GM18502 (cell line): ENCODE measurements around the gene ARSA.
"Not testable (repeated sequence)": the region's sequence is repeated elsewhere in the genome, so short reads cannot be mapped to it uniquely, and the experiment has no call there.

Experiments
- ATAC-seq: cut with Tn5 transposase; IDR thresholded peaks from one replicate; pipeline ENCODE4 v1.9.1; 2021; ENCODE audit warnings: mild to moderate bottlenecking; ENCODE audit not compliant: unreplicated experiment, poor library complexity

The ARSA gene

DNA sequence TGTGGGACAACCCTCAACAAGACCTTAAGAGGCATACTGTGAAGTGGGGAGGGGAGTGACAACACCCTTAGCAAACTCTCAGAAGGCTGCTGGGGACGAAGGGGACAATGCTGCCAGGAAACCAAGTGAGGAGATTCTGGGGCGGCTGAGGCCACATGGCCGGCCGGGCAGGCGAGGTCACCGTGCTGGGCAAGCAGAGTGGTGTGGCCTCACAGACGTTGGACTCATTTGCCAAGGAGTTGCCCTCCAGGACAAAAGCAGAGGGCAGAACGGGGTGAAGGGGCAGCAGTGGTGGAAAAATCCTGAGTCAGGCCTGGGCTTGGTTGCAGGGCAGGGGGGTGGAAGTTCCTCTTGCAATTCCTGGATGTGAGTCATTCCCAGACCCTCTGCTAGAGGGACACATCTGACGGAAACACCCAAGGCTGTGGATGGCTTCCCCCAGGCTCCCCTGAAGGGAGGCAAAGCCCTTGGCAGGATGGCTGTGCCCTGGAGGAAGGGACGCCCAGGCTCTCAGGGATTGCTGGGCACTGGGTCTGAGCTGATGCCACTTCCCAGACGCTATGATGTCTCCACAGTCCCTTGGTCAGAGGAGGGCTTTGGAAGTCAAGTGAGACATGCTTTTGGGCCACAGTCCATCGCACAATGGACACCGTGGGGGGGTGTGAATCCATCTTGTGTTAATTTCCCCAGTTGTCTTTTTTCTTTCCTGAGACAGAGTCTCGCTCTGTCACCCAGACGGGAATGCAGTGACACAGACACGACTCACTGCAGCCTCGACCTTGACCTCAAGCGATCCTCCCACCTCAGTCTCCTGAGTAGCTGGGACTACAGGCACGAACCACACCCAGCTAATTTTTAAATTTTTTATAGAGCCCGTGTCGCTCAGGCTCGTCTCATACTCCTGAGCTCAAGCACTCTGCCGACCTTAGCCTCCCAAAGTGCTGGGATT, 28.4 kb upstream of the ARSA start:
- no peak for ATAC-seq

DNA sequence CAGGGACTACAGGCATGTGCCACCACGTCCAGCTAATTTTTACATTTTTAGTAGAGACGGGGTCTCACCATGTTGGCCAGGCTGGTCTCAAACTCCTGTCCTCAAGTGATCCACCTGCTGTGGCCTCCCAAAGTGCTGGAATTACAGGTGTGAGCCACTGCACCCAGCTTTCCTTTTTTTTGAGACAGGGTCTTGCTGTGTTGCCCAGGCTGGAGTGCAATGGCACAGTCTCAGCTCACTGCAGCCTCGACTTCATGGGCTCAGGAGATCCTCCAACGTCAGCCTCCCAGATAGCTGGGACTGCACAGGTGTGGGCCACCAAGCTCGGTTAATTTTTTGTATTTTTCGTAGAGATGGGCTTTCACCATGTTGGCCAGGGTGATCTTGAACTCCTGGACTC, 26.7 kb upstream of the ARSA start:
- ATAC-seq, result not testable (repeated sequence)

DNA sequence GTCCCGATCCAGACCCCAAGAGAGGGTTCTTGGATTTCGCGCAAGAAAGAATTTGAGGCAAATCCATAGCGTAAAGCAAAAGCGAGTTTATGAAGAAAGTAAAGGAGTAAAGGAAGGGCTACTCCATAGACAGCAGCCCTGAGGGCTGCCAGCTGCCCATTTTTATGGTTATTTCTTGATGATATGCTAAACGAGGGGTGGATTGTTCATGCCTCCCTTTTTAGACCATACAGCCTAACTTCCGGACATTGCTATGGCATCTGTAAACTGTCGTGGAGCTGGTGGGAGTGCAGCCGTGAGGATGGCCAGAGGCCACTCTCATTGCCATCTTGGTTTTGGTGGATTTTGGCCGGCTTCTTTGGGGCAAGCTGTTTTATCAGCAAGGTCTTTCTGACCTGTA, 25.3 kb upstream of the ARSA start:
- no peak for ATAC-seq

DNA sequence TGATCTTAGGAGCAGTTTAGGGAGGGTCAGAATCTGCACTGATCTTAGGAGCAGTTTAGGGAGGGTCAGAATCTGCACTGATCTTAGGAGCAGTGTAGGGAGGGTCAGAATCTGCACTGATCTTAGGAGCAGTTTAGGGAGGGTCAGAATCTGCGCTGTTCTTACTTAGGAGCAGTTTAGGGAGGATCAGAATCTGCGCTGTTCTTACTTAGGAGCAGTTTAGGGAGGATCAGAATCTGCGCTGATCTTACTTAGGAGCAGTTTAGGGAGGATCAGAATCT, 15.8 kb upstream of the ARSA start:
- ATAC-seq, result not testable (repeated sequence)

DNA sequence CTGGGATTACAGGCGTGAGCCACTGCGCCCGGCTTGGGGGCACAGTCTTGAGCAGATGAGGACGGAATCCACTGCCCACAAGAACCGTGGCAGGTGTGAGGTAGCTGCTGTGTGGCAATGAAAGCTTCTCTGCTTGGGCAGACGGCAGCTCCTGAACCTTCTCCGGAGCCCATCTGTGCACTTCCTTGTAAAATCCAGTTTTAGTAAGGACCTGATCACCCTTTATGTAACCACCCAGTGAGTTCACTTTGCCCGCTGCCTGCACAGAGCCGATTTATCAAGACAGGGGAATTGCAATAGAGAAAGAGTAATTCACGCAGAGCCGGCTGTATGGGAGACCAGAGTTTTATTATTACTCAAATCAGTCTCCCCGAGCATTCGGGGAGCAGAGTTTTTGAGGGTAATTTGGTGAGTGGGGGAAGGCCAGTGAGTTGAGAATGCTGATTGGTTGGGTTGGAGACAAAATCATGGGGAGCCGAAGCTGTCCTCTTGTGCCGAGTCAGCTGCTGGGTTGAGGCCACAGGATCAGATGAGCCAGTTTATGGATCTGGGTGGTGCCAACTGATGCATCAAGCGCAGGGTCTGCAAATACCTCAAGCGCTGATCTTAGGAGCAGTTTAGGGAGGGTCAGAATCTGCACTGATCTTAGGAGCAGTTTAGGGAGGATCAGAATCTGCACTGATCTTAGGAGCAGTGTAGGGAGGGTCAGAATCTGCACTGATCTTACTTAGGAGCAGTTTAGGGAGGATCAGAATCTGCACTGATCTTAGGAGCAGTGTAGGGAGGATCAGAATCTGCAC, 15.3 kb upstream of the ARSA start:
- ATAC-seq, result not testable (repeated sequence)

DNA sequence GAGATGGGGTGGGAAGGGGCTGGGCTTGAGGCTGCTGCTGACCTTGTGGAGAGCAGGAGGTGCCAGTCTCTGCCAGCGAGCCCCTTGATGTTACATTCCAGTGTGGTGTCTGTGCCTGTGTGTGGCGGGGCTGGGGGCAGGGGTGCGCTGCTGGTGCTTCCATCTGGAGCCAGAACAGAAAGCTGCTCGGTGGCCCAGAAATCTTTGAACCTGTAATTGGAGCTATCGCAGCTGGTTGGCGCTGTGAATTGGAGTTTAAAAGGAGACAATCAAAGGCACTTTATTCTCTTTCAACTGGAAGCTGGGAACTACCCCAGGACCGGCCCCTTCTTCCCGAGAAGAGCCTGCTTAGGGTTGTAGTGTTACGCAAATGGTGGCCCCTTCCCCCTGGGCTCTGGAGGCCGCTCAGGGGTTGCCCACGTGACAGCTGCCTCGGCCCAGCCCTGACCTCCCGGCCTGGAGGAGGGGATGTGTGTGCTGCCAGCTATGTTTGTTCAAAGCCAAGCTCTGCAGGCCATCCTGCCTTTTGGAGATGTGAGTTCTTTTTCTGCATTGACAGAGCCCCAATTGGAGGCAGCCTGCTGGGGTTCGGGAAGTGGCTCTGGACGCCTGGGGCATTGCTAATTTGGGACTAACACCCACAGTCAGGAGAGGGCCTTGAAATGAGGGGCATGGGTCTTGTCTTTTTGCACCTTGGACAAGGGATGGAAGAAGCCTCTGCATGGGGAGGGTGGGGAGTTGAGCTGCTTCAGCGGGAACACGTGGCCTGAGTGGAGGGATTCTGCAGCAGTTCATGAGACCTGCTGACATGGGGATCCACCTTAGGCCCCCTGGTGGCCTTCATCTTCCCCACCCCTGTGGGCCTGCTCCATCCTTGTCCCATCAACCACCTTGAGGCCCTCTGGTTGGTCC, 14.0 kb upstream of the ARSA start:
- no peak for ATAC-seq

DNA sequence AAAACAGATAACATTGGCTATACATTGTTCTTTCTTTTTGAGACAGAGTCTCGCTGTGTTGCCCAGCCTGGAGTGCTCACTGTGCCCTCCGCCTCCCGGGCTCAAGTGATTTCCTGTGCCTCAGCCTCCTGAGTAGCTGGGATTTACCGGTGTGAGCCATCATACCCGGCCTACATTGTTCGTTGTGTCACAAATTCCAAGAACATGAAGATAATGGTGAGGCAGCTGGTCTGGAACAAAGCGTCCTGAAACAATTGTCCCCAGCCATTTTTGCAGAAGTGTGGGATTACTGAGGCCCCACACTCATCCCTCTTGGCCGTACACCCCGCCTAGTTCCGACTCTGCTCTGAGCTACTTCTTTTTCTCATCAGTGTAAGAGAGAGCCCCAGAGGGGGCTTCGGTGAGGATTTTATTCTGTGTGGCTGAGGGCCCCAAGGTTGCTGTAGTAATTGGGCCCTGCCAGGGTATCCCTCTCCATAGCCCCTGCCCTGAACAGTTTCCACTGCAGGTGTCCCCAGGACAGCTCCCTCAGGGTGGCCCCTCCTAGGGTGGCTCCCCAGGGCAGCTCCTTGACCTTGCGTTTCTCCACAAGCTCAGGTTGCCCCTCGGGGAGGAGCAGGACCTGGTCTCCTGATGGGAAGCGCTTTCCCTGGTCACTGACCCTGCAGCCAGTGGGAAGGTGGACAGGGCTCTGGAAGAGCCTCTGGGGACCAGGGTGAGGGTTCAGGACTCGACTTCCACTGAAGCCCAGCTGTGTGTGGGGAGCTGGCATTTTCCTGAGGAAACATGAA, 13.1 kb upstream of the ARSA start:
- no peak for ATAC-seq

DNA sequence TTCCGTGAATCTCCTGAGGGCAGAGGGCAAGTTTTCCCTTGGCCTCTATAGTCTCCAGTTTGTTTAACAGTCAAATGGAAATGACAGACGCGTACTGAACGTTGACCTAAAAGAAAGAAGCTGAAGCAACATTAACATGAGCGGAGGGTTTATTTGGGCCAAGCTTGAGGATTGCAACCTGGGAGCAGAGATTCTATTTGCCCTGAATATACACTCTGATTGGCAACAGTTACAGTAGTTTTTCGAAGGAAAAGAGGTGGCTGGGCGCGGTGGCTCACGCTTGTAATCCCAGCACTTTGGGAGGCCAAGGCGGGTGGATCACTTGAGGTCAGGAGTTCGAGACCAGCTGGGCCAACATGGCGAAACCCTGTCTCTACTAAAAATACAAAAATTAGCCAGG, 12.3 kb upstream of the ARSA start:
- not testable (repeated sequence) for ATAC-seq

DNA sequence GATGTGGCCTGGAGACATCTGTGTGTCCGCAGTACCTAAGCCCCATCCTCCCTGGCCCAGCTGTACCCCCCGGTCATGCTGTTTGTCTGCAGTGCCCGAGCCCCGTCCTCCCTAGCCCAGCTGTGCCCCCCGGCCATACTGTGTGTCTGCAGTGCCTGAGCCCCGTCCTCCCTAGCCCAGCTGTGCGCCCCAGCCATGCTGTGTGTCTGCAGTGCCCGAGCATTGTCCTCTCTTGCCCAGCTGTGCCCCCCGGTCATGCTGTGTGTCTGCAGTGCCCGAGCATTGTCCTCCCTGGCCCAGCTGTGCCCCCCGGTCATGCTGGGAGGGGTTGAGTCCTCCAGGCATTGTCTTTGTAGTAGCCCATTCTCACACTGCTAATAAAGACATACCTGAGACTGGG, 7.6 kb upstream of the ARSA start:
- ATAC-seq, result no peak

DNA sequence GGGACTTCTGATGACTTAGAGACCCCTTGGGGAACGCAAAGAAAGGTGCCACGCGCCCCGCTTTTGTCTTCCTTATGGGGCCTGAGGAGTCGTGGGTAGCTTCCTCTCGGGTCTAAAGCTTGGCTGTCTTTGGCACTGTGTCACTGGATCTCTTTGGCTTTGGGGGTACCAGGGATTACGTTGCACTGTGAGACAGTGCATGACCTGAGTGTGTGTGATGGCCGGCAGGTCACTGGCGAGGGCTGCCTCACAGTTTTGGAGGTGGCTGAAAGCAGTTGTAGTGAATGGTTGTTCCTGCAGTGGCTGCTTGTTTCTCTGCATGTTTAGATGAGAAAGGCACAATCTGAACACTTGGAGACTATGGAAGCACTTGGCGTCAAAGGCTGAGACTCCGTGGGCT, 5.8 kb upstream of the ARSA start:
- ATAC-seq, result no peak

DNA sequence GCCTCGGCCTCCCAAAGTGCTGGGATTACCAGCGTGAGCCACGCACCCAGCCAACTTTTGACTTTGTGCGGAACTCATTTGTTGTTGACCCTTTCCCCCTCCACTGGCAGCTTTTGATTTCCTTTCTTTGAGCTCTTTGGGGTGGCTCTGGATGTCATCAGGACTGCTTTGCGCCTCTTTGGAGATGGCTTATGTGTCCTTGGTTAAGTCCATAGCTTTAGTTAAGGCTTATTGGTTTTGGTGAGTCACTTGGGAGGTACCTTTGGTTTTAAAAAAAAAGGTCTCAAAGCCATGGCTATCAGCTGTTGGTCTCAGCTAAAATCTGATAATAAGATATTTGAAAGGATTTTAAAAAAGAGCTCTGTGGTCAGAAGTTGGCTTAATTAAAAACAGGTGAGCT, 5.1 kb upstream of the ARSA start:
- ATAC-seq, result no peak

DNA sequence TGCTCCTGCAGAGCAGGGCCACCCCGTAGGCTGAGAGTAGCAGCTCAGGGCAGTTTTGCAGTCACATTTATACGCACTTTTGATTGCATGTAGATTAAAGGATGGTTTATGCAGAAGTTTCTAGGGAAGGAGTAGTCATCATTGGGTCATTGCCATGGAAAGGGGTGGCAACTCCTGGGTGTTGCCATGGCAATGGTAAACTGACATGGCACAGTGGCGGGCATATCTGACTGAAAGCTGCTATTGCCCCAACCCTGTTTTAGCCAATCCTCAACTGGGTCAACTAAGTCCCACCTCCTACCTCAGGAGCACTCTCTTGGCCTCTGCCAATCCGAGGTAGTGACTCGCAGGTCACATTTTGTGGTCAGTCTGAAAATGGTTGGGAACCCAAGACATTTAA, 2.4 kb upstream of the ARSA start:
- ATAC-seq, result no peak

DNA sequence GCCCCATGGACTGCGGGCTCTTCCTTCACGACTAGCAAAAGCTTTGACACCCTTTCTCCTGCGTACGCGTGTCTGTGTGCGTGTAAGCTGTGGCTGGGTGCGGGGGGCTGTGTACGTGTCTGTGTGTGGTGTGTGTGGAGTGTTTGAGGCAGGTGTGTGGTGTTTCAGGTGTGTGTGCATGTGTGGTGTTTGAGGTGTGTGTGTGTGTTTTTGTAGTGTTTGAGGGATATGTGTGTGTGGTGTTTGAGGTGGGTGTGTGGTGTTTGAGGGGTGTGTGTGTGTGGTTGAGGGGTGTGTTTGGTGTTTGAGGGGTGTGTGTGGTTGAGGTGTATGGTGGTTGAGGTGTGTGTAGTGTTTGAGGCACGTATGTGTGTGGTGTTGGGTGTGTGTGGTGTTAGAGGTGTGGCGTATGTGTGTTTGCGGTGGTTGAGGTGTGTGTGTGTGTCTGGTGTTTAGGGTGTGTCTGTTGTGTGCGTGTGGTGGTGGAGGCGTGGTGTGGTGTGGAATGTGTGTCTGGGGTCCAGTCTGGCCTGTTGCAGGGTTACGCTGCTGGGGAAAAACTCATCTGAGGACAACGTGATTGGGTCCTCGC, 687 bp upstream of the ARSA start:
- no peak for ATAC-seq

DNA sequence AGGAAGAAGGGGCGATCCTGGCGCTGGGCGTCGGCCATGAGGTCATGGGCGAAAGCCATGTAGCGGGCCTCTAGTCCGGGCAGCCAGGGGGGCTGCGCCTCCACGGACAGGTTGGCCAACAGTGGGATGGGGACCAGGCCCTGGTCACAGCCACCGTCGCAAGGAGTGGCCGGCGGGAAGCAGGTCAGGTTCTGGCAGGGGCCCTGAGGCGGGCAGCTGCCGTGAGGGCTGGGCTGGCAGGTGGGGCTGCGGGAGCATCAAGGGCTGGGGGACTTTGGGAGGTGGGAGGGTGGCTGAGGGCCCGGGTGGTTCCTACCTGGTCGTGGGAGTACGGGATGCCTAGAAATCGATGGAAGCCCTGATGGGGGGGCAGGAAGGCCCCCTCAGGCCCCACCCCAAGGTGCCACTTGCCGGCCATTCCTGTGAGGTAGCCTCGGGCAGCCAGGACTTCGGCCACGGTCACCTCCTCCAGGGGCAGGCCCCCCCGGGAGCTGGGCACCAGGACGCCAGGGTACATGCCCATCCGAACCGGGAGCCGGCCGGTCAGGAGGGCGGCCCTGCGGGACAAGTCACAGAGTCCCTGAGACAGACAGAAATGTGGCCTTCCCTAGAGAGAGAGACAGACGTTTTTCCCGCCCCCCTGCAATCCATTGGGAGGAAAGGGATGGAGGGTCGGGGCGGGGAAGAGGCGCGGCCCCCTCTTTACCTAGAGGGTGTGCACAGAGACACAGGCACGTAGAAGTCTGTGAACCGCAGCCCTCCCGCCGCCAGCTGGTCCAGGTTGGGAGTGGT, 906 bp downstream of the ARSA start:
- no peak for ATAC-seq

DNA sequence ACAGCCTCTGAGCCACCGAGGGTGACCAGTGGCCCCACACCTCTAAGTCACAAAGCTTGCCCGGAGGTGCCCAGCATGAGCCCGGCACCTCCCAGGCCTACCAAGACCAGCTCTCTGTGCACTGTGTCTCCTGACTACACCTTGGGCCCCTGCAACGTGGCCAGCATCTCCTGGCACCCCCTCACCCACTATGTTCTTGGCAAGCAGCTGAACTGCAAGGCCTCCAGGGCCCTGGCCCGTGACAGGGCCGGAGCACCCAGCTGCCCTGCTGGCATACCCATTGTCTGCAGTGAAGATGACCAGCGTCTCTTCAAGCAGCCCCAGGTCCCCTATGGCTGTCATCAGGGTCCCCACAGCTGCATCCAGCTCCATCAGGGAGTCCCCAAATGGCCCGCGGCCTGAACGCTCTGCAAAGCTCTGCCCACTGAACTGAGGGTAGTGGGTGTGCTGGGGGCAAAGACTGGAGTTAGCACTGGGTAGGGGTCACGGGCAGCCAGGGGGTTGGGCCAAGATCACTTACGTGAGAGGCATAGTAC, 1.6 kb downstream of the ARSA start:
- no peak for ATAC-seq

DNA sequence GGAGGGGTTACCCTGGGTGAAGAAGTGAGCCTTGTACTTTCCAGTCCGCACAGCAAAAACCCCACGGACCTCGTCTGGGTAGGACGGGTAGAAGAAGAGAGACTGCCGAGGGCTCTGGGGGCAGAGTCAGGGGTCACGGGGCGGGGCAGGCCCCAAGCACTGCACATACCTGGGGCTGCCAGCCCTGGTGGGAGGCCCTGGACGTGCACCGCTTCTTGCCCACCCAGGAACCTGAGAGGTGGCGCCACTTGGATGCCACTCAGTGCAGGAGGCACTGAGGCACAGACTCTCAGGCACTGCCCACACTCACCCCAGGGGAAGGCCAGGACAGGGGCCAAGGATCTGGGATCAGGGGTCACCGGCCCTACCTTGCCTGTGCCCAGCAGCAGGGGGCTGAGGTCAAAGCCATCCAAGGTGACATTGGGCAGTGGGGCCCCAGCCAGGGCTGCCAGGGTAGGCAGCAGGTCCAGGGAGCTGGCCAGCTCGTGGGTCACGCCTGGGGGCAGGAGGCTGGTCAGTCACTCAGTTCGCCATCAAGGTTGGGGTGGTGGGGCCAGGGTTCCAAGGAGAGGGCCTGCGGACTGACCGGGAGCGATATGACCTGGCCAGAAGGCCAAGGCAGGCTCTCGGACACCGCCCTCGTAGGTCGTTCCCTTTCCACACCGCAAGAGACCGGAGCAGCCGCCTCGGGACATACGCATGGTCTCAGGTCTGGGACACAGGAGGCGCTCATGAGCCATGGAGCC, 2.2 kb downstream of the ARSA start:
- no peak for ATAC-seq

DNA sequence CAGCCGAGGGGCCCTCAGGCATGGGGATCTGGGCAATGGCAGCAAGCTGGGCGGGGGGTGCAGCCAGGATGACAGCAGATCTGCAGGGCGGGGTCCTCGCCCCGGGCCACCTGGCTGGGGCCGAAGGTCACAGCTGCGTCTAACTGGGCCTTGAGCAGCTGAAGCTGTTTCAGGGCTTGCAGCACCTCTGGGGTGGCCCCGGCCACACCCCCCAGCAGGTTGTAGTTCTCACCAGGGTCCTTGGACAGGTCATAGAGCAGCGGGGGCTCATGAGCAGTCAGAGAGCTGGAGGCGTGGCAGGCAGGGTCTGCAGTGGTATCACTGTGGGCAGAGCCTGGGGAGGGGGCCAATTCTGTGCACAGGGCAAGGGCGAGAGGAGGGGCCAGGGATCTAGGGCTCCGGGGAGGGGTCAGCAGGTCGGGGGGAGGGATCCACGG, 2.8 kb downstream of the ARSA start:
- ATAC-seq, result no peak
